Measurements from ENCODE around the gene ERBB4. TPM values are rescaled to one million over a fixed set of nuclear protein-coding genes. Genes with fewer than 3 reads are reported as not detected.

ERBB4 gene
- total RNA-seq, 5 donors from 2014 or later (not counting 1 experiment from before 2014, with no cell fraction given), result 0.03 to 0.06 TPM; not detected in 3

DNA sequence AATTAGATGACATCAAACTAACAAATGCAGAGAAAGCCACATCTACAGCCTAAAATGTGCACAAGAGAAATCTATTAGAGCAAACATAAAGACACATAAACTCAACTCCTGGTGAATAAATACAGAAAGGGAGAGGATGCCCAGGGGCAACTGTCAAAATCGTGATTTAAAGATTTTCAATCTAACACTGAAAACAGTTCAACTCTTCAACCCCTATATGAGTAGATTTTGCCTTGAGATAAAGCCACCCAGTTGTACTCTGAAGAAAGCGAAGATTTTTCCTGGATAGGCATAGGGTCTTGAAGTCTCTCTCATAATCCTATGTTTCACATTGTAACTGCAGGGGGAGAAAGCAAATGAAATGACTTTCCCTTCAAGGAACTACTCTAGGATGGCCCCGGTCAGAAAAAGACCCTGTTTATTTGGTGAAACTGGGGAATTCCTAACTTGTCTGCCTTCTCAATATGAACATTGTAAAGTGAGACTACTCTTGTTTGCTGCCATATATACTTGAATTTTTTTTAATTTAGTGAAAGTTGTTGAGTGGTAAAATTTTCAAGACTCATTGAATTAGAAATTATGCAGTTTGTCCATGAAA, 226.7 kb downstream of the ERBB4 start:
- Mint-ChIP-seq H3K36me3 (no peaks in the 10 kb centered on the region), H3K9me3 (peaks cover 0 to 5% (median 0%) of the 10 kb centered on the region in 3 donors), H3K27ac (no peak overlapping the region), H3K4me3 (no peak overlapping the region), H3K4me1 (no peaks in the 10 kb centered on the region), H3K27me3 (no peaks in the 10 kb centered on the region)
- Histone ChIP-seq H3K4me1 (ENCODE audit: control insufficient read depth in 1 of 2, extremely low read depth in 1 of 2, insufficient read depth in 2 of 2, low read length in 2 of 2) (no peaks in the 10 kb centered on the region), H3K36me3 (ENCODE audit: control insufficient read depth in 2 of 2, extremely low read depth in 1 of 2, insufficient read depth in 1 of 2, low read length in 1 of 2) (no peaks in the 10 kb centered on the region), H3K27me3 (replicated peaks in 1 of 2; ENCODE audit: control insufficient read depth in 2 of 2, extremely low read depth in 1 of 2, insufficient read depth in 2 of 2, low read length in 1 of 2) (no peaks in the 10 kb centered on the region), H3K4me3 (ENCODE audit: control insufficient read depth in 1 of 2, extremely low read depth in 1 of 2, low read length in 1 of 2) (no peak overlapping the region), H3K27ac (ENCODE audit: low read length) (no peak overlapping the region), H3K9me3 (no peaks in the 10 kb centered on the region)
- WGBS (ENCODE audit: insufficient coverage), result no CpG with 5 or more reads among the region's 3 CpGs
- ChIA-PET CTCF (no interaction called here), POLR2A (no interaction called here)
- DNase-seq (no peak), ATAC-seq (replicated peaks in 1 of 4) (no peak)

DNA sequence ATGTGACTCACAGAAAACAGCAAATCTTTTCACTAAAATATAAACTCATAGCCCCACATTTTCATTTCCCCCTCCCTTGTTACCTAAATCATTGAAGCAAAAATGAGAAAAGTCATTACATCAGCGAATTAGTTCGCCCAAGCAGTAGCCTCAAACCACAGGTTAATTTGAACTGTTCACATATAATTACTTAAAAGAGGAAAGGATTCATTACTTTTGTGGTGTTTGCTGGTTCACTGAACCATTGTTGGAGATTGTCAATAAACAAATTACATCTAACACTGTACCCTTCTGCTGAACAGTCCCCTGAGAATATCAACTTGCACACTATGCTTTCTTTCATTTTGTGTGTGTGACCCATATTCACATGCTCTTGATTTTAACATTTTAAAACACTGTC, 238.7 kb downstream of the ERBB4 start:
- peaks cover 0 to 4% (median 3%) of the 10 kb centered on the region in 3 donors for H3K9me3 Mint-ChIP-seq
- H3K4me1 Mint-ChIP-seq, result no peaks in the 10 kb centered on the region
- ChIA-PET CTCF (no interaction called here), POLR2A (no interaction called here)
- no CpG with 5 or more reads among the region's 2 CpGs for WGBS (ENCODE audit: insufficient coverage)
- no peak overlapping the region for H3K27ac Mint-ChIP-seq
- H3K27me3 Mint-ChIP-seq, result no peaks in the 10 kb centered on the region
- DNase-seq (no peak), ATAC-seq (replicated peaks in 1 of 4) (no peak)
- Histone ChIP-seq H3K4me1 (ENCODE audit: control insufficient read depth in 1 of 2, extremely low read depth in 1 of 2, insufficient read depth in 2 of 2, low read length in 2 of 2) (no peaks in the 10 kb centered on the region), H3K27ac (ENCODE audit: low read length) (no peak overlapping the region), H3K9me3 (no peaks in the 10 kb centered on the region), H3K27me3 (replicated peaks in 1 of 2; ENCODE audit: control insufficient read depth in 2 of 2, extremely low read depth in 1 of 2, insufficient read depth in 2 of 2, low read length in 1 of 2) (no peaks in the 10 kb centered on the region), H3K4me3 (ENCODE audit: control insufficient read depth in 1 of 2, extremely low read depth in 1 of 2, low read length in 1 of 2) (no peak overlapping the region), H3K36me3 (ENCODE audit: control insufficient read depth in 2 of 2, extremely low read depth in 1 of 2, insufficient read depth in 1 of 2, low read length in 1 of 2) (no peaks in the 10 kb centered on the region)
- H3K36me3 Mint-ChIP-seq, result no peaks in the 10 kb centered on the region
- no peak overlapping the region for H3K4me3 Mint-ChIP-seq

DNA sequence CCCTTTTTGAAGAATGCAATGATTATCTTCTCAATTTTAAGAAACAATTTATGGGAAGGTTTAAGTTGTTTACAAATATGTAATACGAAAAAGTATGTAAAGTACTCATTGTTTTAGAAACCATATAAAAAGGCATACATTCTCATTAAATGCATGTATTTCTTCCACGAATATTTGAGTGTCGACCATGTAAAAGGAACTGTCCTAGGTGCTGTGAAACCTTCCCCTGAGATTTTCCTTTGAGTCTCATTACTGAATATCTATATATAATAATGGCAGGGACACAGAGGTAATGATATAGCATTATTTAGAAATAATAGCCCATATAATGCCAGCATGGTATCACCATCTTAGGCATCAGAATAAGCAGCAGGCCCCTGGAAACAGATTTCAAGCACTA, 239.3 kb downstream of the ERBB4 start:
- Mint-ChIP-seq H3K4me1 (no peaks in the 10 kb centered on the region), H3K36me3 (no peaks in the 10 kb centered on the region), H3K9me3 (peaks cover 0 to 4% (median 3%) of the 10 kb centered on the region in 3 donors), H3K27ac (no peak overlapping the region), H3K27me3 (no peaks in the 10 kb centered on the region), H3K4me3 (no peak overlapping the region)
- WGBS (ENCODE audit: insufficient coverage), result no CpG with 5 or more reads among the region's 3 CpGs
- Histone ChIP-seq H3K27me3 (replicated peaks in 1 of 2; ENCODE audit: control insufficient read depth in 2 of 2, extremely low read depth in 1 of 2, insufficient read depth in 2 of 2, low read length in 1 of 2) (no peaks in the 10 kb centered on the region), H3K4me1 (ENCODE audit: control insufficient read depth in 1 of 2, extremely low read depth in 1 of 2, insufficient read depth in 2 of 2, low read length in 2 of 2) (no peaks in the 10 kb centered on the region), H3K27ac (ENCODE audit: low read length) (no peak overlapping the region), H3K9me3 (no peaks in the 10 kb centered on the region), H3K4me3 (ENCODE audit: control insufficient read depth in 1 of 2, extremely low read depth in 1 of 2, low read length in 1 of 2) (no peak overlapping the region), H3K36me3 (ENCODE audit: control insufficient read depth in 2 of 2, extremely low read depth in 1 of 2, insufficient read depth in 1 of 2, low read length in 1 of 2) (no peaks in the 10 kb centered on the region)
- ATAC-seq (replicated peaks in 1 of 4), result no peak
- POLR2A ChIA-PET, result no interaction called here
- no peak for DNase-seq
- CTCF ChIA-PET, result no interaction called here

- Histone ChIP-seq H3K27me3 (replicated peaks in 1 of 2; ENCODE audit: control insufficient read depth in 2 of 2, extremely low read depth in 1 of 2, insufficient read depth in 2 of 2, low read length in 1 of 2) (no peaks in the 10 kb centered on the region), H3K4me3 (ENCODE audit: control insufficient read depth in 1 of 2, extremely low read depth in 1 of 2, low read length in 1 of 2) (no peak overlapping the region), H3K4me1 (ENCODE audit: control insufficient read depth in 1 of 2, extremely low read depth in 1 of 2, insufficient read depth in 2 of 2, low read length in 2 of 2) (no peaks in the 10 kb centered on the region), H3K36me3 (ENCODE audit: control insufficient read depth in 2 of 2, extremely low read depth in 1 of 2, insufficient read depth in 1 of 2, low read length in 1 of 2) (no peaks in the 10 kb centered on the region), H3K9me3 (no peaks in the 10 kb centered on the region), H3K27ac (ENCODE audit: low read length) (no peak overlapping the region)
- WGBS (ENCODE audit: insufficient coverage), result no CpG with 5 or more reads among the region's 3 CpGs
- H3K27ac Mint-ChIP-seq, result no peak overlapping the region
- no peaks in the 10 kb centered on the region for H3K36me3 Mint-ChIP-seq
- ChIA-PET POLR2A (no interaction called here), CTCF (no interaction called here)
- no peaks in the 10 kb centered on the region for H3K4me1 Mint-ChIP-seq
- no peaks in the 10 kb centered on the region for H3K27me3 Mint-ChIP-seq
- peaks cover 0 to 4% (median 0%) of the 10 kb centered on the region in 3 donors for H3K9me3 Mint-ChIP-seq
- ATAC-seq (replicated peaks in 1 of 4) (no peak), DNase-seq (no peak)
- H3K4me3 Mint-ChIP-seq, result no peak overlapping the region
Measured at GRCh38 chr2:212295571-212295970, 243.0 kb downstream of the ERBB4 start.

- ATAC-seq (replicated peaks in 1 of 4), result no peak
- WGBS (ENCODE audit: insufficient coverage), result 100% methylated on average over 1 of the region's 2 CpGs
- no peak for DNase-seq
- Mint-ChIP-seq H3K27ac (no peak overlapping the region), H3K4me1 (no peaks in the 10 kb centered on the region), H3K4me3 (no peak overlapping the region), H3K9me3 (peaks cover 0 to 4% (median 0%) of the 10 kb centered on the region in 3 donors), H3K27me3 (no peaks in the 10 kb centered on the region), H3K36me3 (no peaks in the 10 kb centered on the region)
- no peaks in the 10 kb centered on the region for H3K36me3 ChIP-seq (ENCODE audit: control insufficient read depth in 2 of 2, extremely low read depth in 1 of 2, insufficient read depth in 1 of 2, low read length in 1 of 2)
- H3K27me3 ChIP-seq (replicated peaks in 1 of 2; ENCODE audit: control insufficient read depth in 2 of 2, extremely low read depth in 1 of 2, insufficient read depth in 2 of 2, low read length in 1 of 2), result no peaks in the 10 kb centered on the region
- H3K4me3 ChIP-seq (ENCODE audit: control insufficient read depth in 1 of 2, extremely low read depth in 1 of 2, low read length in 1 of 2), result no peak overlapping the region
- H3K4me1 ChIP-seq (ENCODE audit: control insufficient read depth in 1 of 2, extremely low read depth in 1 of 2, insufficient read depth in 2 of 2, low read length in 2 of 2), result no peaks in the 10 kb centered on the region
- POLR2A ChIA-PET, result no interaction called here
- H3K27ac ChIP-seq (ENCODE audit: low read length), result no peak overlapping the region
- CTCF ChIA-PET, result no interaction called here
- no peaks in the 10 kb centered on the region for H3K9me3 ChIP-seq
Measured at GRCh38 chr2:212294816-212295215, 243.8 kb downstream of the ERBB4 start.

DNA sequence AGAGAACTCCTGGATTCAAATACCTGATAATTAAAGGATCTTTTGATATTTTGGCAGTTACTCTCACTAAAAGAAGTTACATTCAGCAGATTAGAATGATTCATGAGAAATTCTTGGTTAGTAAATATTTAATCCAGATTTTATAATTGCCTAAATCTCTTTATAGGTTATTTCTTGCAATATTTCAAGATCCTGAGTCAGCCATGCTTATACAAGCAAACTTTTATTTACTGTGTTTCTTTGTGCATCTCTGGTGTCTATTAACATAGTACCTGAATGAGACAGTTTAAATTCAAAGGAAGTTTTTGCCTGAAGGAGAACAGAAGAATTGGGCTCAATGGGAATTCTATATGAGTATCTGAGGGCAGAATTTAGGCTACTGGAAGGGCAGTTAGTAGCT, 249.3 kb downstream of the ERBB4 start:
- POLR2A ChIA-PET, result no interaction called here
- Mint-ChIP-seq H3K36me3 (no peaks in the 10 kb centered on the region), H3K27me3 (no peaks in the 10 kb centered on the region)

DNA sequence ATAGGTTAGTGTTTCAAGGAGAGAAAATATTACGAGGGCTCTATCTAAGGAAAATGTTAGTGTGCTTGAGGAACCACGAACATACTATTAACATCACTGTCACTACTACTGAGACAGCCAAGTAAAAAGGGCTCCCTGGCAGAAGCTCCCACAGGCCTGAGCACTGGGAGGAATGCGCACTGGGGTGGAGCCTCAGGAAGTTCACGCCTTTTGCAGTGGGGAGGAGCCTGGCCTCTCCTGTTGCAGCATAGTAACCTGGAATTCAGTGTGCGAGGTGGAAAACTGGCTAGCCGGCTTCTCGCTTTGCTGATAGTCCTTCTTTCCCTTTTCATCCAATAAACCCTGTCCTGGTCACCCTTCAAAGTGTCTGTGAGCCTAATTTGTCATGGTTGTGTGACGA, 250.3 kb downstream of the ERBB4 start:
- DNase-seq (no peak), ATAC-seq (replicated peaks in 1 of 4) (no peak)
- Histone ChIP-seq H3K27me3 (replicated peaks in 1 of 2; ENCODE audit: control insufficient read depth in 2 of 2, extremely low read depth in 1 of 2, insufficient read depth in 2 of 2, low read length in 1 of 2) (no peaks in the 10 kb centered on the region), H3K4me1 (ENCODE audit: control insufficient read depth in 1 of 2, extremely low read depth in 1 of 2, insufficient read depth in 2 of 2, low read length in 2 of 2) (no peaks in the 10 kb centered on the region), H3K36me3 (ENCODE audit: control insufficient read depth in 2 of 2, extremely low read depth in 1 of 2, insufficient read depth in 1 of 2, low read length in 1 of 2) (no peaks in the 10 kb centered on the region), H3K4me3 (ENCODE audit: control insufficient read depth in 1 of 2, extremely low read depth in 1 of 2, low read length in 1 of 2) (no peak overlapping the region), H3K9me3 (no peaks in the 10 kb centered on the region), H3K27ac (ENCODE audit: low read length) (no peak overlapping the region)
- Mint-ChIP-seq H3K4me1 (no peaks in the 10 kb centered on the region), H3K9me3 (peaks cover 0 to 9% (median 6%) of the 10 kb centered on the region in 3 donors), H3K4me3 (no peak overlapping the region), H3K27ac (no peak overlapping the region), H3K36me3 (no peaks in the 10 kb centered on the region), H3K27me3 (no peaks in the 10 kb centered on the region)
- WGBS (ENCODE audit: insufficient coverage), result 86% methylated on average over 2 of the region's 8 CpGs
- ChIA-PET POLR2A (no interaction called here), CTCF (no interaction called here)

More for the DNA sequence above, 249.3 kb downstream of the ERBB4 start:
- CTCF ChIA-PET, result interaction anchor here in 1 of 2 donors (0.5 kb wide), 1 partner anchor 333 kb away, joined by 4 read pairs; no protein-coding TSS in a partner anchor
- Histone ChIP-seq H3K36me3 (ENCODE audit: control insufficient read depth in 2 of 2, extremely low read depth in 1 of 2, insufficient read depth in 1 of 2, low read length in 1 of 2) (no peaks in the 10 kb centered on the region), H3K4me1 (ENCODE audit: control insufficient read depth in 1 of 2, extremely low read depth in 1 of 2, insufficient read depth in 2 of 2, low read length in 2 of 2) (no peaks in the 10 kb centered on the region), H3K4me3 (ENCODE audit: control insufficient read depth in 1 of 2, extremely low read depth in 1 of 2, low read length in 1 of 2) (no peak overlapping the region), H3K9me3 (no peaks in the 10 kb centered on the region), H3K27ac (ENCODE audit: low read length) (no peak overlapping the region), H3K27me3 (replicated peaks in 1 of 2; ENCODE audit: control insufficient read depth in 2 of 2, extremely low read depth in 1 of 2, insufficient read depth in 2 of 2, low read length in 1 of 2) (no peaks in the 10 kb centered on the region)
- no peak for DNase-seq
- peaks cover 0 to 9% (median 6%) of the 10 kb centered on the region in 3 donors for H3K9me3 Mint-ChIP-seq
- no peaks in the 10 kb centered on the region for H3K4me1 Mint-ChIP-seq
- H3K4me3 Mint-ChIP-seq, result no peak overlapping the region
- ATAC-seq (replicated peaks in 1 of 4), result no peak
- H3K27ac Mint-ChIP-seq, result no peak overlapping the region

Data from T-cell (primary cell).